Uterus (tissue), 4 donors: ENCODE results near the gene RELA. TPM values are rescaled to one million over a fixed set of nuclear protein-coding genes. Genes with fewer than 3 reads are reported as not detected.

Experiments
- DNase-seq, 2 donors: peaks; one replicate each; pipeline ENCODE4 v3.0.0-alpha.2; 2019 to 2020
- H3K27ac ChIP-seq, 2 donors: fragments of 200-600 bp; sonication (generic); 1 replicate in 1 of 2; 2 replicates in 1 of 2; pipeline ENCODE4 v1.5.1; 2016 to 2018
- H3K27me3 ChIP-seq, 2 donors: fragments of 200-600 bp; sonication (generic); one replicate each; pipeline ENCODE4 v1.5.1; 2018 to 2019; ENCODE audit warnings: control low read depth in 1 of 2
- H3K36me3 ChIP-seq, 2 donors: fragments of 200-600 bp; sonication (generic); one replicate each; pipeline ENCODE4 v1.5.1; 2019; ENCODE audit warnings: control low read depth in 1 of 2
- H3K4me1 ChIP-seq, 2 donors: fragments of 200-600 bp; sonication (generic); one replicate each; pipeline ENCODE4 v1.5.1; 2018 to 2019; ENCODE audit warnings: control low read depth in 1 of 2
- H3K4me3 ChIP-seq, 2 donors: fragments of 200-600 bp; sonication (generic); 1 replicate in 1 of 2; 2 replicates in 1 of 2; pipeline ENCODE4 v1.5.1; 2018 to 2019; ENCODE audit warnings: mild to moderate bottlenecking in 1 of 2
- H3K9me3 ChIP-seq, 2 donors: fragments of 200-600 bp; sonication (generic); one replicate each; pipeline ENCODE4 v1.5.1; 2019; ENCODE audit warnings: control low read depth in 1 of 2
- CTCF ChIP-seq, 4 experiments: fragments of 200-600 bp in 2 of 4; fragments of 450-650 bp in 2 of 4; sonication (generic) in 2 of 4; IDR thresholded peaks; one replicate each; pipeline ENCODE4 v1.5.1; 2016 to 2019; ENCODE audit warnings: antibody characterized with exemption in 4 of 4, mild to moderate bottlenecking in 2 of 4, moderate library complexity in 1 of 4
- POLR2A ChIP-seq, 2 donors: fragments of 450-650 bp; IDR thresholded peaks; one replicate each; pipeline ENCODE4 v1.6.1; 2016; ENCODE audit warnings: antibody characterized with exemption in 2 of 2, mild to moderate bottlenecking in 1 of 2, moderate library complexity in 1 of 2
- intact Hi-C: fragments of 100-400 bp; cut with DNase I; formaldehyde crosslinking; loops from one replicate; pipeline ENCODE4 v1.15.1; 2023; ENCODE audit warnings: low total_unique reads
- total RNA-seq, 4 donors: library from RNA; depleted of rRNA in 3 of 4; stranded (reverse); fragments of >200 nt in 3 of 4; gene quantifications; one replicate each; pipeline versions ENCODE4 v1.1.0 to v1.2.4, GENCODE V29; 2014 to 2023
- donor health status: DM: yes; HTN: yes; CAD: no.

Gene RELA
- total RNA-seq, 4 donors from 2014 or later: 6.7 to 97.1 (median 36.5) TPM

- intact Hi-C loops: no loop called here
- DNase-seq: no peak
- Histone ChIP-seq H3K4me1 (peaks cover 0 to 4% of the 10 kb centered on the region in 2 donors), H3K4me3 (no peak overlapping the region), H3K36me3 (no peaks in the 10 kb centered on the region), H3K9me3 (no peaks in the 10 kb centered on the region), H3K27me3 (no peaks in the 10 kb centered on the region), H3K27ac (no peak overlapping the region)
- TF ChIP-seq CTCF (IDR thresholded peaks at IDR 0.05) (no peak), POLR2A (IDR thresholded peaks at IDR 0.05) (no peak)
Measured at GRCh38 chr11:65646288-65646957, 16.3 kb downstream of the RELA start.

GRCh38 chr11:65645710-65646109, 17.0 kb downstream of the RELA start:
- Histone ChIP-seq H3K27me3 (no peaks in the 10 kb centered on the region), H3K4me1 (peaks cover 0 to 4% of the 10 kb centered on the region in 2 donors), H3K27ac (no peak overlapping the region), H3K9me3 (no peaks in the 10 kb centered on the region), H3K4me3 (no peak overlapping the region), H3K36me3 (no peaks in the 10 kb centered on the region)
- no peak for DNase-seq
- intact Hi-C loops: no loop called here
- TF ChIP-seq POLR2A (IDR thresholded peaks at IDR 0.05) (no peak), CTCF (IDR thresholded peaks at IDR 0.05) (no peak)

GRCh38 chr11:65644837-65645236, 17.9 kb downstream of the RELA start:
- no peak for DNase-seq
- intact Hi-C loops: no loop called here
- Histone ChIP-seq H3K9me3 (no peaks in the 10 kb centered on the region), H3K4me1 (peaks cover 0 to 4% of the 10 kb centered on the region in 2 donors), H3K36me3 (no peaks in the 10 kb centered on the region), H3K27me3 (no peaks in the 10 kb centered on the region), H3K27ac (no peak overlapping the region), H3K4me3 (no peak overlapping the region)
- no peak for TF ChIP-seq CTCF (IDR thresholded peaks at IDR 0.05)
- TF ChIP-seq POLR2A (IDR thresholded peaks at IDR 0.05): no peak

GRCh38 chr11:65643971-65644370, 18.7 kb downstream of the RELA start:
- TF ChIP-seq CTCF (IDR thresholded peaks at IDR 0.05) (no peak), POLR2A (IDR thresholded peaks at IDR 0.05) (no peak)
- intact Hi-C loops: no loop called here
- Histone ChIP-seq H3K27me3 (no peaks in the 10 kb centered on the region), H3K27ac (no peak overlapping the region), H3K4me3 (no peak overlapping the region), H3K4me1 (peaks cover 0 to 8% of the 10 kb centered on the region in 2 donors), H3K9me3 (no peaks in the 10 kb centered on the region), H3K36me3 (no peaks in the 10 kb centered on the region)
- no peak for DNase-seq

- Histone ChIP-seq H3K36me3 (no peaks in the 10 kb centered on the region), H3K27ac (no peak overlapping the region), H3K9me3 (no peaks in the 10 kb centered on the region), H3K27me3 (no peaks in the 10 kb centered on the region), H3K4me3 (no peak overlapping the region), H3K4me1 (peaks cover 0 to 17% of the 10 kb centered on the region in 2 donors)
- TF ChIP-seq POLR2A (IDR thresholded peaks at IDR 0.05) (no peak), CTCF (IDR thresholded peaks at IDR 0.05) (no peak)
- DNase-seq: no peak
- intact Hi-C loops: no loop called here
Measured at GRCh38 chr11:65642014-65642671, 20.6 kb downstream of the RELA start.
